PC-3 (cell line): Measurements from ENCODE around the gene ARL3.

Source experiments
- CTCF ChIP-seq: fragments of 300-600 bp; sonication (generic); conservative IDR thresholded peaks from 2 replicates; pipeline ENCODE4 v1.5.1; 2017; ENCODE audit warnings: antibody characterized with exemption, low read depth, mild to moderate bottlenecking, low read length
- EZH2 ChIP-seq: fragments of 300-600 bp; sonication (generic); IDR thresholded peaks from one replicate; pipeline ENCODE4 v1.6.1; 2017; ENCODE audit warnings: antibody characterized with exemption, mild to moderate bottlenecking, low read length; ENCODE audit not compliant: unreplicated experiment

- no peak for TF ChIP-seq EZH2
- no peak for TF ChIP-seq CTCF
These were observed 45.5 kb upstream of the ARL3 start for GRCh38 chr10:102759497-102760210.
